ENCODE results near the gene TNRC6A.

TNRC6A gene

GRCh38 chr16:24863582-24864437, 134.4 kb downstream of the TNRC6A start:
- TF ChIP-seq CTCF (IDR thresholded peaks at IDR 0.05; ENCODE audit: borderline replicate concordance, control extremely low read depth, extremely low read depth, insufficient read depth, missing control alignments), result no peak
- in situ Hi-C loops (cut with MboI; ENCODE audit: low sequenced_read_pairs, unreplicated experiment), result no loop called here
- no peak for DNase-seq (ENCODE audit: low spot score)

- DNase-seq (ENCODE audit: low spot score), result no peak
- TF ChIP-seq CTCF (IDR thresholded peaks at IDR 0.05; ENCODE audit: borderline replicate concordance, control extremely low read depth, extremely low read depth, insufficient read depth, missing control alignments), result no peak
- in situ Hi-C loops (cut with MboI; ENCODE audit: low sequenced_read_pairs, unreplicated experiment), result no loop called here
Observed at GRCh38 chr16:24869033-24869432, 139.6 kb downstream of the TNRC6A start.

- DNase-seq (ENCODE audit: low spot score), result no peak
- TF ChIP-seq CTCF (IDR thresholded peaks at IDR 0.05; ENCODE audit: borderline replicate concordance, control extremely low read depth, extremely low read depth, insufficient read depth, missing control alignments), result no peak
Observed at GRCh38 chr16:24871891-24872290, 142.4 kb downstream of the TNRC6A start.

GRCh38 chr16:24873028-24873427, 143.6 kb downstream of the TNRC6A start:
- DNase-seq (ENCODE audit: low spot score), result no peak
- no peak for TF ChIP-seq CTCF (IDR thresholded peaks at IDR 0.05; ENCODE audit: borderline replicate concordance, control extremely low read depth, extremely low read depth, insufficient read depth, missing control alignments)
- in situ Hi-C loops (cut with MboI; ENCODE audit: low sequenced_read_pairs, unreplicated experiment), result no loop called here

More at GRCh38 chr16:24871891-24872290, 142.4 kb downstream of the TNRC6A start:
- in situ Hi-C loops (cut with MboI; ENCODE audit: low sequenced_read_pairs, unreplicated experiment), result no loop called here

GRCh38 chr16:24875466-24875865, 146.0 kb downstream of the TNRC6A start:
- in situ Hi-C loops (cut with MboI; ENCODE audit: low sequenced_read_pairs, unreplicated experiment), result no loop called here
- DNase-seq (ENCODE audit: low spot score), result no peak
- TF ChIP-seq CTCF (IDR thresholded peaks at IDR 0.05; ENCODE audit: borderline replicate concordance, control extremely low read depth, extremely low read depth, insufficient read depth, missing control alignments), result no peak
